ENCODE results near the gene RCAN2. TPM values are rescaled to one million over a fixed set of nuclear protein-coding genes. Genes with fewer than 3 reads are reported as not detected.

The RCAN2 gene
- 10 to 100 TPM in 1 of 4 donors, 1 to 10 TPM in 3; 4.7 to 23.1 (median 6.6) TPM for total RNA-seq

GRCh38 chr6:46491201-46491627 lies at the start of gene RCAN2:
RCAN2 (minus strand) TSS chr6:46491449.
- TF ChIP-seq POLR2A (IDR thresholded peaks at IDR 0.05) (no peak), CTCF (IDR thresholded peaks at IDR 0.05) (no peak)
- H3K4me1 ChIP-seq, result peaks cover 0 to 7% (median 0%) of the 10 kb centered on the region in 4 donors
- no peaks in the 10 kb centered on the region for H3K9me3 ChIP-seq
- no peaks in the 10 kb centered on the region for H3K36me3 ChIP-seq
- H3K27me3 ChIP-seq, result no peaks in the 10 kb centered on the region
- peak within 1 kb of the TSS; percentile 46 to 75 (median 65) for H3K4me3 ChIP-seq
- DNase-seq, result peak; percentile 23 to 75 (median 72)
- peak within 1 kb of the TSS; percentile 48 to 78 (median 64) for H3K27ac ChIP-seq

- no peaks in the 10 kb centered on the region for H3K9me3 ChIP-seq
- no peak overlapping the region for H3K27ac ChIP-seq
- no peaks in the 10 kb centered on the region for H3K4me1 ChIP-seq
- no peak for DNase-seq
- H3K27me3 ChIP-seq, result no peaks in the 10 kb centered on the region
- TF ChIP-seq CTCF (IDR thresholded peaks at IDR 0.05) (no peak), POLR2A (IDR thresholded peaks at IDR 0.05) (no peak)
- H3K36me3 ChIP-seq, result no peaks in the 10 kb centered on the region
- no peak overlapping the region for H3K4me3 ChIP-seq
Measured at GRCh38 chr6:46539866-46540265, 48.6 kb upstream of the RCAN2 start.

- TF ChIP-seq POLR2A (IDR thresholded peaks at IDR 0.05), result no peak
- no peak for TF ChIP-seq CTCF (IDR thresholded peaks at IDR 0.05)
Measured at GRCh38 chr6:46538800-46539480, 47.7 kb upstream of the RCAN2 start.

GRCh38 chr6:46530896-46531295 lies 39.6 kb upstream of the RCAN2 start:
- Histone ChIP-seq H3K27me3 (no peaks in the 10 kb centered on the region), H3K36me3 (no peaks in the 10 kb centered on the region)
- no peak for TF ChIP-seq CTCF (IDR thresholded peaks at IDR 0.05)
- TF ChIP-seq POLR2A (IDR thresholded peaks at IDR 0.05), result no peak

More at GRCh38 chr6:46538800-46539480, 47.7 kb upstream of the RCAN2 start:
- H3K36me3 ChIP-seq, result no peaks in the 10 kb centered on the region
- no peak for DNase-seq
- H3K4me3 ChIP-seq, result no peak overlapping the region
- no peaks in the 10 kb centered on the region for H3K9me3 ChIP-seq
- H3K4me1 ChIP-seq, result no peaks in the 10 kb centered on the region
- H3K27me3 ChIP-seq, result no peaks in the 10 kb centered on the region
- H3K27ac ChIP-seq, result no peak overlapping the region

GRCh38 chr6:46528961-46529750 lies 37.9 kb upstream of the RCAN2 start:
- H3K9me3 ChIP-seq, result no peaks in the 10 kb centered on the region
- no peaks in the 10 kb centered on the region for H3K4me1 ChIP-seq
- H3K36me3 ChIP-seq, result no peaks in the 10 kb centered on the region
- no peak overlapping the region for H3K4me3 ChIP-seq
- H3K27me3 ChIP-seq, result no peaks in the 10 kb centered on the region
- no peak for DNase-seq
- H3K27ac ChIP-seq, result no peak overlapping the region
- no peak for TF ChIP-seq CTCF (IDR thresholded peaks at IDR 0.05)
- no peak for TF ChIP-seq POLR2A (IDR thresholded peaks at IDR 0.05)

More at GRCh38 chr6:46530896-46531295, 39.6 kb upstream of the RCAN2 start:
- Histone ChIP-seq H3K9me3 (no peaks in the 10 kb centered on the region), H3K27ac (no peak overlapping the region), H3K4me3 (no peak overlapping the region), H3K4me1 (no peaks in the 10 kb centered on the region)
- no peak for DNase-seq
